T-cell (primary cell): ENCODE results near the gene ABHD16B. TPM values are rescaled to one million over a fixed set of nuclear protein-coding genes. Genes with fewer than 3 reads are reported as not detected.

Experiments used
- ATAC-seq, 4 experiments: fragments of 200-7000 bp in 3 of 4; fragments of 150-1000 bp in 1 of 4; cut with Tn5 transposase; replicated peaks in 1 of 4; 1 replicate in 3 of 4; 2 replicates in 1 of 4; pipeline ENCODE4 v1.10.0; 2021; ENCODE audit warnings: moderate library complexity in 3 of 4, mild to moderate bottlenecking in 2 of 4, moderate number of reproducible peaks in 1 of 4
- CTCF ChIA-PET, 2 donors: fragments of 300-600 bp; sonication (Branson Sonifier 250); formaldehyde crosslinking; loops; one replicate each; lab custom pipeline; 2022; ENCODE audit warnings: antibody characterized with exemption in 2 of 2; lab: Charles Lee
- POLR2A ChIA-PET, 2 donors: fragments of 300-600 bp; sonication (Branson Sonifier 250); formaldehyde crosslinking; loops; one replicate each; lab custom pipeline; 2022; ENCODE audit warnings: antibody characterized with exemption in 2 of 2; lab: Charles Lee
- DNase-seq, 35 experiments: peaks; one replicate each; pipeline versions ENCODE4 v3.0.0 to v3.0.0-alpha.2; 2013 to 2023
- H3K27ac ChIP-seq: one replicate; pipeline ENCODE4 v1.5.1; 2013; ENCODE audit warnings: low read length
- H3K27me3 ChIP-seq, 2 experiments: replicated peaks in 1 of 2; 1 replicate in 1 of 2; 2 replicates in 1 of 2; pipeline versions ENCODE4 v1.6.1 to v1.7.0; 2013; ENCODE audit warnings: low read length in 1 of 2, mixed read lengths in 1 of 2; ENCODE audit not compliant: control insufficient read depth in 2 of 2, insufficient read depth in 2 of 2; ENCODE audit errors: extremely low read depth in 1 of 2
- H3K36me3 ChIP-seq, 2 donors: 1 replicate in 1 of 2; 2 replicates in 1 of 2; pipeline versions ENCODE4 v1.6.1 to v1.7.0; 2013; ENCODE audit warnings: low read length in 1 of 2; ENCODE audit not compliant: control insufficient read depth in 2 of 2, insufficient read depth in 1 of 2; ENCODE audit errors: extremely low read depth in 1 of 2
- H3K4me1 ChIP-seq, 2 experiments: 1 replicate in 1 of 2; 2 replicates in 1 of 2; pipeline versions ENCODE4 v1.6.1 to v1.7.0; 2013; ENCODE audit warnings: low read length in 2 of 2, mixed read lengths in 1 of 2; ENCODE audit not compliant: insufficient read depth in 2 of 2, control insufficient read depth in 1 of 2; ENCODE audit errors: extremely low read depth in 1 of 2
- H3K4me3 ChIP-seq, 2 donors: 1 replicate in 1 of 2; 2 replicates in 1 of 2; pipeline versions ENCODE4 v1.5.1 to v1.7.0; 2013; ENCODE audit warnings: mild to moderate bottlenecking in 2 of 2, low read length in 1 of 2, moderate library complexity in 1 of 2; ENCODE audit not compliant: control insufficient read depth in 1 of 2; ENCODE audit errors: extremely low read depth in 1 of 2
- H3K9me3 ChIP-seq: 2 replicates; pipeline ENCODE4 v1.7.0; 2013
- H3K27ac Mint-ChIP-seq, 2 donors: one replicate each; pipeline ENCODE4 v1.8.0; 2020 to 2021; ENCODE audit warnings: mild to moderate bottlenecking in 2 of 2, mixed read lengths in 2 of 2
- H3K27me3 Mint-ChIP-seq, 2 donors: one replicate each; pipeline ENCODE4 v1.8.0; 2021 to 2022; ENCODE audit warnings: mixed read lengths in 2 of 2
- H3K36me3 Mint-ChIP-seq: one replicate; pipeline ENCODE4 v1.8.0; 2021; ENCODE audit warnings: mixed read lengths
- H3K4me1 Mint-ChIP-seq, 3 donors: one replicate each; pipeline ENCODE4 v1.8.0; 2020 to 2022; ENCODE audit warnings: mixed read lengths in 3 of 3, mild to moderate bottlenecking in 1 of 3
- H3K4me3 Mint-ChIP-seq, 3 donors: one replicate each; pipeline ENCODE4 v1.8.0; 2020 to 2022; ENCODE audit warnings: mild to moderate bottlenecking in 3 of 3, mixed read lengths in 3 of 3, moderate library complexity in 3 of 3
- H3K9me3 Mint-ChIP-seq, 3 donors: one replicate each; pipeline ENCODE4 v1.8.0; 2020 to 2022; ENCODE audit warnings: mixed read lengths in 3 of 3
- WGBS: methylation state at CpG from one replicate; pipeline ENCODE4 v1.1.5; 2013; ENCODE audit warnings: missing lambda C conversion rate; ENCODE audit not compliant: insufficient coverage; 5-methylcytosine and 5-hydroxymethylcytosine counted together
- total RNA-seq, 35 experiments: library from RNA in 6 of 35; stranded (reverse) in 6 of 35; fragments of 120-200 nt in 1 of 35; gene quantifications; one replicate each; pipeline versions ENCODE4 v1.2.1 to v1.2.4 and lab custom pipeline; 2013 to 2026

ABHD16B gene
- total RNA-seq, 5 donors from 2014 or later (not counting 1 experiment from before 2014, with no cell fraction given), result not detected

DNA sequence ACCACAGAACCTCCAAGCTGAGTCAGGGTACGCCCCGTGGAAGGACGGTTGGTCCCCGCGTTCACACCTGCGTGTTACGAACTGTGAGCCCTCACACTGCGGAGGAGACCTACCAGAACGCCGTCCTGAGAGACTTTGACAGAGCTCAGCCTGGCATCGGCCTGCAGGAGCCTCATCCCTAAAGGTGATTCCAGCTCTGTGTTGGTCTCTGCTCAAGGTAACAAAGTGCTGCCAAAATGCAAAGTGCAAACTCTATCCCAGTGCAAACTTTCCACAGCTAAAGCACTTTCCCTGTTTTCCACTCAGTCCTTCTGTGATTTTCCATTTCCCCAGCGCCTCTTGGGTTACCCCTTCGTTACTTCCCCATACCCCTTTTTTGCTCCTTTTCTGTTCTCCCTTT lies 21.7 kb upstream of the ABHD16B start:
- peaks cover 3 to 21% of the 10 kb centered on the region in 2 experiments for H3K4me1 ChIP-seq
- Mint-ChIP-seq H3K4me3 (no peak overlapping the region), H3K27me3 (peaks cover 18 to 29% of the 10 kb centered on the region in 2 donors), H3K9me3 (no peaks in the 10 kb centered on the region), H3K4me1 (peaks cover 8 to 13% (median 13%) of the 10 kb centered on the region in 3 donors), H3K27ac (no peak overlapping the region), H3K36me3 (no peaks in the 10 kb centered on the region)
- WGBS, result 89% methylated on average over 13 of the region's 13 CpGs
- H3K4me3 ChIP-seq, result no peak overlapping the region
- H3K9me3 ChIP-seq, result no peaks in the 10 kb centered on the region
- H3K27ac ChIP-seq, result no peak overlapping the region
- DNase-seq (no peak), ATAC-seq (no peak)
- ChIA-PET CTCF (no interaction called here), POLR2A (no interaction called here)
- peaks cover 0 to 45% of the 10 kb centered on the region in 2 experiments for H3K27me3 ChIP-seq
- H3K36me3 ChIP-seq, result no peaks in the 10 kb centered on the region

DNA sequence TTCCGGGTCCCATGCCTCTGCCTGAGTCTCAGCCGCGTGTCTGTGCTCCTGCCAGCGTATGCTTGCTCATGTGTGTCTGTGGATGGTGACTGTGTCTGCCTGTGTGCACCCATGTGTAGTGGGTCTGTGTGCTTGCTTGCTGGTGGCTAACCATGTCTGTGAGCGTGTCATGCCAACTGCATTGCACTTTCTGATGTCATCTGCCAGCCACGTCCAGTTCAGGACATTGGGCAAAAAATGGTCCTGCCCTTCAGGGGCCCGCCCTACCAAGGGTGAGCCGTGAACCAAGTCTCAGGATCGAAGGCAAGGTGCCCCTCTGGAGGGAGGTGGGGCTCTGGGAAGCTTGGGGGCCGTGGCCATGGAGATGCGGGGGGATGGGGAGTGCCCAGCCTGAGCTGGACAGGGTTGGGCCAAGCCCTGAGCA lies 20.9 kb upstream of the ABHD16B start:
- CTCF ChIA-PET, result no interaction called here
- ATAC-seq, result peak in 1 of 4 experiments; percentile 20

DNA sequence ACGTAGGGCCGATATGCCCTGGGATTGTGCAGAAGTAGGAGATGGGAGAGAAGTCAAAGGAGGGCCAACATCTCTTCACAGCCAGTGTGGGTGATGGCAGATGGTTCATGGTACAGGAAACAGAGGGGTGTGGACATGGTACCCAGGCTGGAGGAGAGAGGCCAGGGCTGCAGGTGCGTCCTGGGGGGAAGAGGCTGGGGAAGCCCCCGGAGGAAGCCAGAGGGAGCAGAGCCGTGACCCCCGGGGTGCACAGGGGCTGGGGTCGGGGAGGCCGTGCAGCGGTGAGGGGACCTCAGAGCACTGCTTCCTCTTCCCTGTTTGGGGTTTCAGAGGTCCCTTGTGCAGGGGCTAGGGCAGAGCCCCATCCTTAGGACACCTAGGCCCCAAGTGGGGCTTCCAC lies 19.0 kb upstream of the ABHD16B start:
- Histone ChIP-seq H3K27ac (no peak overlapping the region), H3K36me3 (no peaks in the 10 kb centered on the region), H3K4me3 (no peak overlapping the region), H3K4me1 (peaks cover 3 to 38% of the 10 kb centered on the region in 2 experiments), H3K27me3 (peaks cover 2 to 58% of the 10 kb centered on the region in 2 experiments), H3K9me3 (no peaks in the 10 kb centered on the region)
- H3K4me1 Mint-ChIP-seq, result peaks cover 9 to 20% (median 18%) of the 10 kb centered on the region in 3 donors
- WGBS, result 14% methylated on average over 9 of the region's 9 CpGs
- no peaks in the 10 kb centered on the region for H3K36me3 Mint-ChIP-seq
- H3K27ac Mint-ChIP-seq, result no peak overlapping the region
- ChIA-PET POLR2A (no interaction called here), CTCF (no interaction called here)
- H3K27me3 Mint-ChIP-seq, result peaks cover 22 to 44% of the 10 kb centered on the region in 2 donors
- ATAC-seq (no peak), DNase-seq (no peak)
- H3K4me3 Mint-ChIP-seq, result no peak overlapping the region
- H3K9me3 Mint-ChIP-seq, result no peaks in the 10 kb centered on the region

More for the DNA sequence above, 20.9 kb upstream of the ABHD16B start:
- WGBS, result 72% methylated on average over 11 of the region's 11 CpGs
- DNase-seq, result no peak
- Mint-ChIP-seq H3K4me1 (peaks cover 8 to 17% (median 13%) of the 10 kb centered on the region in 3 donors), H3K27me3 (peaks cover 18 to 37% of the 10 kb centered on the region in 2 donors), H3K4me3 (no peak overlapping the region), H3K36me3 (no peaks in the 10 kb centered on the region), H3K27ac (no peak overlapping the region), H3K9me3 (no peaks in the 10 kb centered on the region)
- no peak overlapping the region for H3K27ac ChIP-seq
- H3K4me3 ChIP-seq, result no peak overlapping the region
- H3K9me3 ChIP-seq, result no peaks in the 10 kb centered on the region
- peaks cover 0 to 48% of the 10 kb centered on the region in 2 experiments for H3K27me3 ChIP-seq
- H3K4me1 ChIP-seq, result peaks cover 3 to 27% of the 10 kb centered on the region in 2 experiments
- POLR2A ChIA-PET, result no interaction called here
- H3K36me3 ChIP-seq, result no peaks in the 10 kb centered on the region

DNA sequence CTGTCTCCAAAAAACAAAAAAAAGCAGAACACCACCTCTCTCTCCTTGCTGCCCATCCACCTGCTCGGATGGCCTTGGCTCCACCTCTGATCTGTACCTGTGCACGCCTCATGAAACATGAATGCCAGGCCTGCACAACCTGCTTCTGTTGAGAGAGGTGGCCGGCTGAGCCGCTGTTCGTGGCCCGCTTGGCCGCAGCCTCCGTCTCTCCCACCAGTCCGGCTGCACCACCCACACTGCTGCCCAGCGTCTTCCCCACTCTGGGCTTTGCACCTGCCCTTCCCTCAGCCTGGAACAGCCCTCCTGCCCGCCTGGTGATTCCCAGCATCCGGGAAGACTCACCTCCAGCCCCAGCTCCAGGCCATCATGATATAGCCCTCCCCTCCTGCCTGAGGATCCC lies 18.1 kb upstream of the ABHD16B start:
- WGBS, result 82% methylated on average over 11 of the region's 12 CpGs
- H3K4me3 ChIP-seq, result no peak overlapping the region
- POLR2A ChIA-PET, result no interaction called here
- H3K27ac Mint-ChIP-seq, result no peak overlapping the region
- CTCF ChIA-PET, result no interaction called here
- no peak overlapping the region for H3K4me3 Mint-ChIP-seq
- H3K9me3 Mint-ChIP-seq, result no peaks in the 10 kb centered on the region
- H3K27ac ChIP-seq, result no peak overlapping the region
- ATAC-seq, result no peak
- no peak for DNase-seq
- no peaks in the 10 kb centered on the region for H3K36me3 Mint-ChIP-seq
- H3K9me3 ChIP-seq, result no peaks in the 10 kb centered on the region
- peaks cover 2 to 68% of the 10 kb centered on the region in 2 experiments for H3K27me3 ChIP-seq
- no peaks in the 10 kb centered on the region for H3K36me3 ChIP-seq
- H3K4me1 Mint-ChIP-seq, result peaks cover 9 to 20% (median 11%) of the 10 kb centered on the region in 3 donors
- H3K27me3 Mint-ChIP-seq, result peaks cover 22 to 44% of the 10 kb centered on the region in 2 donors
- H3K4me1 ChIP-seq, result peaks cover 5 to 45% of the 10 kb centered on the region in 2 experiments

- ATAC-seq (peak in 1 of 4 experiments; percentile 11), DNase-seq (no peak)
- Mint-ChIP-seq H3K27me3 (peaks cover 22 to 50% of the 10 kb centered on the region in 2 donors), H3K27ac (no peak overlapping the region), H3K4me3 (peak overlapping the region in 1 of 3 donors; percentile 59), H3K9me3 (no peaks in the 10 kb centered on the region), H3K4me1 (peaks cover 9 to 20% (median 11%) of the 10 kb centered on the region in 3 donors), H3K36me3 (no peaks in the 10 kb centered on the region)
- Histone ChIP-seq H3K9me3 (no peaks in the 10 kb centered on the region), H3K27me3 (peaks cover 2 to 73% of the 10 kb centered on the region in 2 experiments), H3K4me3 (no peak overlapping the region), H3K36me3 (no peaks in the 10 kb centered on the region), H3K27ac (no peak overlapping the region), H3K4me1 (peaks cover 5 to 45% of the 10 kb centered on the region in 2 experiments)
- POLR2A ChIA-PET, result no interaction called here
- 21% methylated on average over 16 of the region's 16 CpGs for WGBS
- CTCF ChIA-PET, result no interaction called here
These were observed 17.5 kb upstream of the ABHD16B start for GRCh38 chr20:63843778-63844177.

DNA sequence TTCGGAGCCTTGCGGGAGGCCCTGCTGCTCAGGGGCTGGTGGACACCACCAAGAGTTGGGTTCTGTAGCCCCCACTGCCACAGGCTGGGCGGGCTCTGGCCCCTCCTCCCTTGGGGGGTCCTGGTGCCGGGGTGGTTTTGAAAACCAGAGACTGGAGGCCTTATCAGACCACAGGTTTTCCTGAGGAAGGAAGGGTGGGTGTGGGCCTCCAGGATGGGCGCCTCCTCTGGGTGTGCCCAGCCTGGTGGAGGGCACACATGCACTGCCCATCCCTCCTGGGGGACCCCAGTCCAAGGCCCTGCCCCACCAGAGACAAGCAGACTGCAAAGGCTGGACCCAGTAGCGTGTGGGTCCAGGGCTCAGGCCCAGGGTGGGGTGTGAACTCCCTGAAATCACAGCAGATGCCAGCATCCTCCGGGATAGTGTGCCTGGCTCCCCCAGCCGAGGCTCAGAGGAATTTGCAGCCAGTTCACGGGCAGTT lies 16.7 kb upstream of the ABHD16B start:
- peaks cover 2 to 78% of the 10 kb centered on the region in 2 experiments for H3K27me3 ChIP-seq
- H3K4me3 Mint-ChIP-seq, result peak overlapping the region in 1 of 3 donors; percentile 59

More for the DNA sequence above, 16.7 kb upstream of the ABHD16B start:
- Histone ChIP-seq H3K4me1 (peaks cover 5 to 45% of the 10 kb centered on the region in 2 experiments), H3K9me3 (no peaks in the 10 kb centered on the region), H3K36me3 (no peaks in the 10 kb centered on the region), H3K27ac (no peak overlapping the region), H3K4me3 (no peak overlapping the region)
- peaks cover 22 to 50% of the 10 kb centered on the region in 2 donors for H3K27me3 Mint-ChIP-seq
- WGBS, result 33% methylated on average over 5 of the region's 9 CpGs
- DNase-seq (no peak), ATAC-seq (no peak)
- H3K4me1 Mint-ChIP-seq, result peaks cover 9 to 20% (median 11%) of the 10 kb centered on the region in 3 donors
- CTCF ChIA-PET, result no interaction called here
- H3K27ac Mint-ChIP-seq, result no peak overlapping the region
- POLR2A ChIA-PET, result no interaction called here
- H3K36me3 Mint-ChIP-seq, result no peaks in the 10 kb centered on the region
- H3K9me3 Mint-ChIP-seq, result no peaks in the 10 kb centered on the region
